CD4-positive, alpha-beta T cell treated with Interleukin-2 at 100 ng/mL for 4 hours (primary cell): Measurements from ENCODE around the gene CYP19A1.

ENCODE experiments used
- DNase-seq: peaks from one replicate; pipeline ENCODE4 v3.0.0-alpha.2; 2020; ENCODE audit warnings: low spot score

CYP19A1 gene

GRCh38 chr15:51325167-51325566, 13.2 kb downstream of the CYP19A1 start:
- no peak for DNase-seq

- no peak for DNase-seq
These were observed 14.6 kb downstream of the CYP19A1 start for GRCh38 chr15:51323749-51324148.

- no peak for DNase-seq
These were observed 15.6 kb downstream of the CYP19A1 start for GRCh38 chr15:51322621-51323296.

GRCh38 chr15:51321316-51321715, 17.1 kb downstream of the CYP19A1 start:
- DNase-seq, result no peak

DNA sequence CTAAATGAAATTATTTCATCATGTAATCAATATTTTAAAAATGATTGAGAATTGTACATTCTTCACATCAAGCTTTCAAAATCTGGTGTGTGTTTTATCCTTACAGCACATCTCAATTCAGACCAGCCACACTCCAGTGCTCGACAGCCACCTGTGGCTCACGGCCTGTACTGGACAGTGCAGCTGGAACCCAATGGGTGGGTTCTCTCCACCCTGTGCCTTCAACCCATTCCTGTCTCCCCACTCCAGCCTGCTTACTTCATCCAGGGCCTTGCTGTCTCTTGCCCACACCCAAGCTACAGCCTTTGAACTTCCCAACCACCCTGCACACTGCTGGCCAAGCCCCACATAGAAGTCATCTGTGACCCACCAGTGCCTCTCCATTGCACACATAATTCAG, 17.6 kb downstream of the CYP19A1 start:
- no peak for DNase-seq

GRCh38 chr15:51319539-51319938, 18.9 kb downstream of the CYP19A1 start:
- DNase-seq, result no peak

DNA sequence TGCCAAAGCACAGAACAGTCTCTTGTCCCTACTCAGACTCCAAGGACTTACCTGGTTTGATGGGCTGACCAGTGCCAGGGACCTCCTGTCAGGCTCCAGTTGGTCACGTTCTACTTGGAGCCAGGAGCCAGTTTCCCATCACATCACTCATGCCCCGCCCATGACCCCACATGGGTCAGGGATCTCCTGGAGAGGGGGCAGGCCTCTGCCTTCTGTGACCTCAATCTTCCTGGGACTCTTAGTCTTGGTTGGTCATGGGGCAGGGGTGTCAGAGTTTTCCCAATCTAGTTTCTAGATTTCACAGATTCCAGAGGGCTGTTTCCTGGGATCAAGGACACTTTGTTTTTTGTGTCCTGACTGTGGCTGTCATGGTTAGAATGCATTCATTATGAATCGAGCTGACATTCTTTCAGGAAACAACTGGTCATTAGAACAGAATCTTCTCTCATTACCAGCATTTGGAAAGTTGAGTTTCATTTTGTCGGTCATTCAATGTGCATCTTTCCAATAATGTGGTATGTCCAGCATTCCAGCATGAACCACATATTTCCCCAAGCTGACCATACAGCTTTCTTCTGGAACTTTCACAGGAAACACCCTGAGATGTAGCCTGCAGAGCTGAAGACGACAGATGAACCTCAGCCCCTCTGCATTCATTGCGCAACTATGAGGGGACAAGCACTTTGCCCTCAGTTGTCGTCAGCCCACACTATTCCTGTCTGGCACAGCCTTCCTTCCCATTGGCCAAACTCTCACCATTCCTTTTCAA, 19.8 kb downstream of the CYP19A1 start:
- DNase-seq, result no peak

DNA sequence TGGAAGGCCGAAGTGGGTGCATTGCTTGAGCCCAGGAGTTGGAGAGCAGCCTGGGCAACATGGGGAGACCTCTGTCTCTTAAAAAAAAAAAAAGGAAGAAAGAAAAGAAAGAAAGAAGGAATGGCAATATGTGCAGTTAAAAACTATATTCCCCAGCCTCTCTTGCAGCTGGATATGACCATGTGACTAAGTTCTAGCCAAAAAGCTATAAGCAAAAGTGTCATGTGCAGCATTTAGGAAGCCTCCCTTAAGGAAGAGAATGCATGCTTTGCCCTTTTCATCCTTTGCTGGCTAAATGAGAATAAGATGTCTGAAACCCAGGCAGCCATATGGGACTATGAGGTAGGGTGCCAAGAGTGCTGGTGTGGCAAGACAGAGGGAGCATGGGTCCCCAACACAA, 21.8 kb downstream of the CYP19A1 start:
- DNase-seq, result no peak

DNA sequence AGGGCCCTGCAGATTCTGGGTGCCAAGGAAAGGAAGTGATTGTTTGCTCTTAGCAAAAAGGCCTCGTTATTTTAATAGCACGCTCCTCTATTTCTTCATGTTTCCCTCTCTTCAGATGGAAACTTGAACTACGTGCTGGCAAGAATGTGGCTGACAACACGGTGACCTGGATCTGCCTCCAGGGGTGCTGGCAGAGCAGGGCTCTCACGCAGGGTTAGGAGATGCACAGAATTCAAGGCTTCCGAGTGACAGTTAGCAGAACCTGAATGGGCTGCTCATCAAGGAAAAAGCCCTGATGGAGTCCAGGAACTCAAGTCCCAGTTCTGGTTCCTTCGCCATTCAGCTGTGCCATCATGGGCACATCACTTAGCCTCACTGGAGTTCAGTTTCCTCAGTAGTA, 22.7 kb downstream of the CYP19A1 start:
- no peak for DNase-seq

GRCh38 chr15:51314391-51315337, 23.7 kb downstream of the CYP19A1 start:
- no peak for DNase-seq

DNA sequence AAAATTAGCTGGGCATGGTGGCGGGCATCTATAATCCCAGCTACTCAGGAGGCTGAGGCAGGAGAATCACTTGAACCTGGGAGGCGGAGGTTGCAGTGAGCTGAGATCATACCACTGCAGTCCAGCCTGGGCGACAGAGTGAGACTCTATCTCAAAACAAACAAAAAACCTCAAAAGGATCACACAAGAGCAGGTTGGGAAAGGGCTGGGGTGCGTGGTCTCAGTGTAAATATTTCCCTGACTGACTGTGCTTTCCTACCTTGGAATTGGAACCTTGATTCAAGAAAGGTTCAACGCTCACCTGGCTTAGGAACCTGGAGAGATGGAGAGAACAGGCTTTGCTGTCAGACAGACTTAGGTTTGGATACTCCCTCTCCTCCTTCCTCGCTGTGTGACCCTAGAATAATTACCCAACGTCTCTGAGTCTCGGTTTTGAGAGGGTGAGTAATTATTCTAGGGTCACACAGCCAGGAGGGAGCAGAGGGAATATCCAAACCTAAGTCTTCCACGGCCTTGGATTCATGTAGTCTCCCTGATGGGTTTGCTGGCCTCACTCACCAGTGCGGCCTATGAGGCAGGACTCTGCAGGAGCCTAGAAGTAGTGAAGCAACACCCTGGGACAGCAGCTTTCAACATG, 24.6 kb downstream of the CYP19A1 start:
- DNase-seq, result no peak

GRCh38 chr15:51313074-51313393, 25.4 kb downstream of the CYP19A1 start:
- no peak for DNase-seq

DNA sequence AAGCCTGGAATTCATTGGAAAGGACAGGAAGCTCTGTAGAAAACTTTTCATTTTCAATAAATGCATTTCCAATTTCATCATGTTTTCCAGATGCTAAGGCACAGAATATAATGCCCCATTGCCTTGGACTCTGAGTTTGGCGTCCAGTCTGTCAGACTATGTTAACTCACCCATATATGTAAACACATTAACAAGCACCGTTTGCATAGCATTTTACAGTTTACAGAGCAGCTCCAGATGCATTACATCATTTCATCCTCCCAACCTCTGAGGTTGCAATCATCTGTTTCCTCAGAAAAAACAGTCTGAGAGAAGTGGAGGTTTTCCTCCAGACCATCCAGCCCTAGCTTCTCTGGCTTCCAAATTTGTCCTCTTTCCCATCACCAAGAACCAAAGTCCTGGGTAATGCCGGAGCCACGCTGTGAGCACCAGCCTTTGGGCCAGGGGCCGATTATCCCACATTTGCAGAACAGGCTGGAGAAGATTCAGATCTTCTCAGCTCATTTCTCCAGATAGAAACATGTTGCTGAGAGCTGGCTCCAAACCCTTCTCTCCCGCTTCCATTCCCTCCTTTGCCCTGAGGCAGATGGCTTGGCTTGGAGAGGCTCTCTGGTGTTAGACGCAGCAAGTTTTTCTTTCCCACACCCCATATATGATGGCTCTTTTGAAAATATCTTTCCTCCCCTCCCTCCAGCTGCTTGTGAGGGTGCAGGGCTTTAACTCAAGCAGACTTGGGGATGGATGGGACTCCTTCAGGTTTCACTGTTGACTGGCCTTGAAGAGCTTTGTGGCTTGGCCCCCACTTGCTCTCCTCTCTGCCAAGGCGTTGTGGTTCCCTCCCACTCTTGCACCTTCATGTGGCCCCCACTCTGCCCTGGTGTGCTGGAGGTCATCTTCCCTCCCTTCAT, 26.0 kb downstream of the CYP19A1 start:
- DNase-seq, result no peak

GRCh38 chr15:51311510-51311909, 26.9 kb downstream of the CYP19A1 start:
- DNase-seq, result no peak

DNA sequence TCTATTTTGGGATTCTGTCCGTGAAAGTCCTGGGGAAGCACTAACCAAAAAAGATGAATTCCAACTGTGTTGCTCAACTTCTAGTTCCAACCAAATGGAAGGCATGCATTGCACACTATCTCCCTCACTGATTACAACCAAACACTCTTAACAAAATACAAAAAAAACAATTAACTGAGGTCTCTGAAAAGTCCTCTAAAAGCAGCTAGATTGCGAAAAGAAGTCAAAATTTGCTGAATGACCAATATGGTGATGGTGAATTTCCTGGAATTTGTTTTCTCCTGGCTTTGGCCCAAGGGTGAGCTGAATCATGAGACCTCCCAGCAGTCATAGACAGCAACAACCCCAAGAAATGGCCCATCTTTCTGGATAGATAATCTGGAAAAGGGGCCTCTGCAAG, 28.3 kb downstream of the CYP19A1 start:
- DNase-seq, result no peak

DNA sequence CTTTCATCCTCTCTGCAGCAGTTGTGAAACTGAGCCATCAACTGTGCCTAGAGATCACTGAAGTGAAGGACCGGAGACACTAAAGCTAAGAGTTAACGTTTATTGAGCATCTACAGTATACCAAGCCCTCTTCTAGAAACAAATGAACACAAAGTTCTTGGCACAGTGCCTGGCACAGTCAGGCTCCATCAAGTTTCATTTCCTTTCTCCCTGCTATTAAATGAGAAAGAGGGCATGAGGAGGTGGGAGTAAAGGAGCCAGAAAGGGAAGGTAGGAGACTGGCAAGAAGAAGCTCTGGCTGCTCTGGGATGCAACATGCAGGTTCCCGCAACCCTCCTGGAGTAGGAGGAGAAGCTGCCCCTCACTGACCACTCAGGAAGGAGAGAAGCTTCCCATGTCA, 30.6 kb downstream of the CYP19A1 start:
- DNase-seq, result no peak

- DNase-seq, result no peak
These were observed 31.1 kb downstream of the CYP19A1 start for GRCh38 chr15:51307325-51307724.

- DNase-seq, result no peak
These were observed 34.9 kb downstream of the CYP19A1 start for GRCh38 chr15:51303462-51303980.

DNA sequence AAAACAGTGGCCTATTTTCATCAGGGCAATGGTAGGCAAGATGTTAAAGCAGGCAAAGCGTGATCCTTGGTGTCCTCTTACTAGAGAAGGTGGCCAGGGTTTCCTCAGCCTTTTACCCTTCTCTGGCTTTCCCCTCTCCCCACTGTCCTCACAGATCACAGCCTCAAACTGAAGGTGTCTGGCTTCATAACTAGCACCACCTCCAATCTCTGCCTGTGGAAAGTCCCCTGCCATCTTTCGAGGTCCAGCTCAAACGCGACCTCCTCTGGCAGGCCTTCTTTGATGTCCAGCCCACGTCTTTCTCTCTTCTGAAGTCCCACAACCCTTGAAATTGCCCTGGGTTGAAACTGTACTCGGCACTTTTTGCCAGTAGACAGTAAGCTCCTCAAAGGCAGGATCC, 35.9 kb downstream of the CYP19A1 start:
- no peak for DNase-seq

- no peak for DNase-seq
These were observed 39.0 kb downstream of the CYP19A1 start for GRCh38 chr15:51299187-51300015.
